ENCODE data around the gene ZNF616.

- no peak for TF ChIP-seq EZH2 (IDR thresholded peaks at IDR 0.05; ENCODE audit: borderline replicate concordance, low read depth, low read length, severe bottlenecking)
- TF ChIP-seq CTCF (IDR thresholded peaks at IDR 0.05; ENCODE audit: borderline replicate concordance, extremely low read depth, low read length, poor library complexity, severe bottlenecking) = no peak
Measured at GRCh38 chr19:52155596-52156359, 16.0 kb upstream of the ZNF616 start.
